ENCODE data around the gene TJP1.
A peak's percentile ranks its signal among the peaks of the same experiment; 100 is the strongest.
"Not testable (repeated sequence)": the region's sequence is repeated elsewhere in the genome, so short reads cannot be mapped to it uniquely, and the experiment has no call there.

TJP1 gene

DNA sequence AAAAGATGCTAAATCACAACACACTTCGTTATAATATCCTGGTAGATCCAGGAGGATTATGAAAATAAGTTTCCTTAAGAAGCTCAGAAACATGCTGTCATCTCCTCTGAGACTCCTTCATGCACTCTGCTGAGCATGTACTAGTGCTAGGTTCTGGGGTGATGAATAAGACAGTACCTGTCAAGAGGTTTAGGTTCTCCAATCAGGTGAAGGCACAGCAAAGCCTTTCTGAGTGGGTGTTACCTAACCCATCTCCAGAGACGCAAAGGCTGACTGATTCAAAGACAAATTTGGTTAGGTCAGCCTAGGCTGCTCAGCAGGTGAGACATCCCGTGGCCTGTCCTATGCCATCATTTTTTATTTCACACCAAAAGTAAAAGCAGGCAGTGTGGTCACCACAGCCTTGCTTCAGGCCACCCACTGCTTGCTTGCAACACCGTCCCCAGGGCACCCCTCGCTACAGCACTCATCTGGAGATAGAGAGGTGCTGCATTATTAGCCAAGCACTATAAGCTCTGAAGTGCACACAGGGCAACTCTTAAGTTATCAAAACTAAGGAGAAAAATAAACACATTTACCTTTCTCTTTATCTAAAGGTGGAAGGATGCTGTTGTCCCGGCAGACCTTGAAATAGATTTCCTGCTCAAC is 117.2 kb downstream of the TJP1 start:
- no peak for FAIRE-seq
- TF ChIP-seq, protein P1, sequence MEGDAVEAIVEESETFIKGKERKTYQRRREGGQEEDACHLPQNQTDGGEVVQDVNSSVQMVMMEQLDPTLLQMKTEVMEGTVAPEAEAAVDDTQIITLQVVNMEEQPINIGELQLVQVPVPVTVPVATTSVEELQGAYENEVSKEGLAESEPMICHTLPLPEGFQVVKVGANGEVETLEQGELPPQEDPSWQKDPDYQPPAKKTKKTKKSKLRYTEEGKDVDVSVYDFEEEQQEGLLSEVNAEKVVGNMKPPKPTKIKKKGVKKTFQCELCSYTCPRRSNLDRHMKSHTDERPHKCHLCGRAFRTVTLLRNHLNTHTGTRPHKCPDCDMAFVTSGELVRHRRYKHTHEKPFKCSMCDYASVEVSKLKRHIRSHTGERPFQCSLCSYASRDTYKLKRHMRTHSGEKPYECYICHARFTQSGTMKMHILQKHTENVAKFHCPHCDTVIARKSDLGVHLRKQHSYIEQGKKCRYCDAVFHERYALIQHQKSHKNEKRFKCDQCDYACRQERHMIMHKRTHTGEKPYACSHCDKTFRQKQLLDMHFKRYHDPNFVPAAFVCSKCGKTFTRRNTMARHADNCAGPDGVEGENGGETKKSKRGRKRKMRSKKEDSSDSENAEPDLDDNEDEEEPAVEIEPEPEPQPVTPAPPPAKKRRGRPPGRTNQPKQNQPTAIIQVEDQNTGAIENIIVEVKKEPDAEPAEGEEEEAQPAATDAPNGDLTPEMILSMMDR (IDR thresholded peaks at IDR 0.05; ENCODE audit: insufficient read depth, missing control alignments), result no peak

DNA sequence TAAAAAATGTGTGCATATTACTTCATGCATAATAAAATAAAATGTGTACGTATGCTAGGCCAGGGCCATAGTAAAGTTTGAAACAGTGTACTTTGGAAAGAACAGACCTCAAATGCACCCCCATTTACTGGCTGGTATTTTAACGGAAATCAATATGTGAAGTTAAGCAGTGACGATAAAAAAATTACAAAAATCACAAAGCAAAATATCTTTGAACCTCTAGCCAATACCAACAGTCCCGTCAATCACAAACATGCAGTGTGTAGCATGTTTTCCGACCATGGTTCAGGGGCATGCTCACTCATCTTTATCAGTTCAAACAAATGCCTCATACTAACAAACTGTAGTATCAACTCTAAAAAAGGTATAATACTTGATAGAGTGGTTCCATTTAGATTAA is 121.1 kb downstream of the TJP1 start:
- TF ChIP-seq, protein P1 (IDR thresholded peaks at IDR 0.05; ENCODE audit: insufficient read depth, missing control alignments), result no peak
- DNase-seq (ENCODE audit: insufficient read length, low spot score) (no peak), FAIRE-seq (peak; percentile 86)

More for the DNA sequence above, 117.2 kb downstream of the TJP1 start:
- no peak for DNase-seq (ENCODE audit: insufficient read length, low spot score)

DNA sequence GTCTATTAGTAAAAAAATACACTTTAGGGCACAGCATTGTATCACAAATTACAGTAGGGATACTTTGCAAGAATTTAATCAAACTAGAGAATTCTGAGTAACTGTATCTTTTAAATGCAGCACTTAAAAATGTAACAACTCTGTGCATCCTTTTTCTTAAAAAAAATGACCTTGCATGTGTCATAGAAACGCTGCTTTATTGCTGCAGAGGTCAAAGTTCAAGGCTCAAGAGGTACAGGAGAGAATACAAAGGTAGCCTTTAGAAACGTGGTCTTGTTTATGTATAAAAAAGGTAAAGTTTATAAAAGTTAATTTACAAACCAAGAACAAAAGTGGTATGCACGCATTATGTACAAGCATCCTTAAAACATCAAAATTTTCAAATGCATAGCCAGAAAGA is 122.0 kb downstream of the TJP1 start:
- TF ChIP-seq, protein P1 (IDR thresholded peaks at IDR 0.05; ENCODE audit: insufficient read depth, missing control alignments), result no peak
- FAIRE-seq (no peak), DNase-seq (ENCODE audit: insufficient read length, low spot score) (no peak)

DNA sequence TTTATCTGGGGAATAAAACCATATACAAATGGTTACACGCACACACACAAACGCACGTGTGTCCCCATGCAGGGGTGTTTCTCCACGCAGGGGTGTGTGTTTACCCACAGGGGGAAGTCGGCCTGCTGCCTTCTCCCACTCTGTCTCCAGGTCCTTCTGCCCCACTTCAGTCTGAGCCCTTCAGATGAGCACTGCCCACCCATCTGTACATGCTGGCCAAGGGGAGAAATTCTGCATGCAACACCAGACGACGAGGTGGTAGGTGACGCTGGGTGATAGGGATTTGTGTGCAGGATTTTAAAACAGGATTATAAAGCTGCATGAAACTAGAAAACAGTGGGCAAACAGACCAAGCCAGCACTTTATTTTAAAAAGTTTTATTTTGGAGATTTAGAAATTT is 122.5 kb downstream of the TJP1 start:
- no peak for DNase-seq (ENCODE audit: insufficient read length, low spot score)
- FAIRE-seq, result peak; percentile 21
- TF ChIP-seq, protein P1 (IDR thresholded peaks at IDR 0.05; ENCODE audit: insufficient read depth, missing control alignments), result no peak

DNA sequence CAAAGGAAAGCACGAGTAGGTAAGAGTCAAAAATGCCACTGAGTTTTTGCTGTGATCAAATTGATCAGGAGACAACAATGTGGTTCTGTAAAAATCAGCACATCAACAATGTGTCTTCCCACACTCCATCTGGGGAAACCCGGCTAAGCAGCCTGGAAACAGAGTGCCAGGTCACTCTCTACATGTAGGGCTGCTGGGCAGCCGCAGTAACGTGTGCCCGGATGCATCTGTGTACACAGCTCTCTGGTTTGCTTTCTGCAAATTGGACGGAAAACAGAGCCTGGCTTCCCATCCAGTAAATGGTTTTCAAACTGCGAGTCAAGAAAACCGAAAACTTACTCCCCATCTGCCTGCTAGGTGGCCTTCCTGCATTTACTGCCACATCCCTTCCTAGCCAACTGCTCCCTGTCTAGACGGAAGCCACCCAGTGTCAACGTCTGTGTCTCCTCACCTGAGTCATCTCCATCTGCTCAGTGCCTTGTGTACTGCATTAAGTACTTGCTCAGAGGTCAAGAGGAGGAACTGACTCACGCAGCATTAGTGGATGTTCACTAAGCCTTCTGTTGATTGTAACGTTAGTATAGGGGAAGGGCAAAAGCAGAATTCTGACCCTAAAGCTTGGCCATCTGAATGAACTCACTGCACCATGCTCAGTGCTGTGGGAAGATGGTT is 124.1 kb downstream of the TJP1 start:
- FAIRE-seq (peak; percentile 96), DNase-seq (ENCODE audit: insufficient read length, low spot score) (no peak)
- TF ChIP-seq, protein P1 (IDR thresholded peaks at IDR 0.05; ENCODE audit: insufficient read depth, missing control alignments), result no peak

DNA sequence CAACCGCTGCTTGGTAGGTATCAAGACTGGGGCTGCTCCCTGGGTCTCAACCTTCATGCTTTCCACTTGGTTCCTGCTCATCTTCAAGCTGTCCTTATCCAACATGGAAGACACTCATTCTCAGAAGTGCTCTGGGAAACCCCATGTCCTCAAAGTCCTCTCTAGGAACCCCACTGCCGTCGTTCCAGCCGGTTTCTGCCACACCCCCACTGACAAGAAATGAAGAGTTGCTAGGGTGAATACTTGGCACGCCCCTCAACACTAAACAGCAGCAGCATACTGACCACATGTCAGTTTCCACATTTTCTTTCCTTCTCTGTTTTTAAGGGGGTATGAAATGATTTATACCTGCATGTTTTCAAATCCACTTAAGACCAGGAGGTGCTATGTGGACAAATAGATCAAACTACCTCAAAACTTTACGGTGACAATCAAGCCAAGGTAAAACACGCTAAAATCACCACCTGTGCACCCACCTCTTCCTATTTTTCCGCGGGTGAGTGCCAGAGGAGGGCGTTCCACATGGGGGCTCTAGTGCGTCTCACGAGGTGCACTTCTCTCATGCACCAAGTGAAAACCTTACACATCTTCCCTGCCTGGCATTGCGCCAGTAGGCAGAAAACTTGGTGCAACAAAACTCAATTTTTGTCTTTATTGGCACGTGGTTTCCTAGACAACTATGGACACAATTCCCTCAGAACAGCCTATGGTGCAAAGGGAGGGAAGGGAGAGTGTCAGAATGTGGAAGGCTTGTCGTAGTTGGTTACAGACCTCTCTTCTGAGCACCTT is 125.1 kb downstream of the TJP1 start:
- TF ChIP-seq, protein P1 (IDR thresholded peaks at IDR 0.05; ENCODE audit: insufficient read depth, missing control alignments), result no peak
- no peak for DNase-seq (ENCODE audit: insufficient read length, low spot score)
- no peak for FAIRE-seq

DNA sequence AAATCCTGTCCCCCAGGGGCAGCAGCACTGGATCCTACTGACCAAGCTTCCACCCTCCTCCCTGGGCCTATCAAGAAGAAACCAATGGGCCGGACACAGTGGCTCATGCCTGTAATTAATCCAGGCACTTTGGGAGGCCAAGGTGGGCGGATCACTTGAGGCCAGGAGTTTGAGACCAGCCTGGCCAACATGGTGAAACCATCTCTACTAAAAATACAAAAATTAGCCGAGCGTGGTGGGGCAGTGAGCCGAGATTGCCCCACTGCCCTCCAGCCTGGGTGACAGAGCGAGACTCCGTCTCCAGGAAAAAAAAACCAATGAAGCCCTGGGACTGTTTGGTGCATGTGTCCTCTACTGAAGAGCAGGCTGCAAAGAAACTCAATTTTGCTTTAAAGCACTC is 125.8 kb downstream of the TJP1 start:
- not testable (repeated sequence) for DNase-seq (ENCODE audit: insufficient read length, low spot score); FAIRE-seq
